GM18526 (cell line): ENCODE measurements around the gene GRN.

Experiments
- POLR2A ChIP-seq: IDR thresholded peaks from 3 replicates; pipeline ENCODE4 v1.6.1; 2011; ENCODE audit not compliant: insufficient read length; ENCODE audit errors: extremely low read depth

GRN gene

GRCh38 chr17:44333371-44333770, 11.7 kb upstream of the GRN start:
- TF ChIP-seq POLR2A, result no peak

GRCh38 chr17:44334315-44334714, 10.8 kb upstream of the GRN start:
- TF ChIP-seq POLR2A, result no peak

- no peak for TF ChIP-seq POLR2A
Measured at GRCh38 chr17:44334727-44335126, 10.4 kb upstream of the GRN start.

GRCh38 chr17:44335564-44335963, 9.5 kb upstream of the GRN start:
- TF ChIP-seq POLR2A, result no peak

- no peak for TF ChIP-seq POLR2A
Measured at GRCh38 chr17:44335968-44336367, 9.1 kb upstream of the GRN start.

GRCh38 chr17:44338702-44339101, 6.4 kb upstream of the GRN start:
- TF ChIP-seq POLR2A, result no peak

GRCh38 chr17:44343510-44344209, 1.4 kb upstream of the GRN start:
- TF ChIP-seq POLR2A, result no peak

- TF ChIP-seq POLR2A, result no peak
Measured at GRCh38 chr17:44345454-44346026, 438 bp downstream of the GRN start.

GRCh38 chr17:44346064-44346844, 1.2 kb downstream of the GRN start:
- no peak for TF ChIP-seq POLR2A

GRCh38 chr17:44348234-44348987, 3.3 kb downstream of the GRN start:
- peak; percentile 21 for TF ChIP-seq POLR2A

- TF ChIP-seq POLR2A, result no peak
Measured at GRCh38 chr17:44348988-44349364, 3.9 kb downstream of the GRN start.

GRCh38 chr17:44349553-44350070, 4.5 kb downstream of the GRN start:
- TF ChIP-seq POLR2A, result no peak

GRCh38 chr17:44350733-44351226, 5.7 kb downstream of the GRN start:
- TF ChIP-seq POLR2A, result no peak

- no peak for TF ChIP-seq POLR2A
Measured at GRCh38 chr17:44351464-44351863, 6.4 kb downstream of the GRN start.
